Measurements from ENCODE around the gene ZNF263. TPM values are rescaled to one million over a fixed set of nuclear protein-coding genes. Genes with fewer than 3 reads are reported as not detected.

ZNF263 gene
- total and polyA plus RNA-seq, 9 of the 15 experiments (the other 6 are each of a cell fraction or from before 2014, with no cell fraction given): 4.6 to 48.3 (median 31.8) TPM

DNA sequence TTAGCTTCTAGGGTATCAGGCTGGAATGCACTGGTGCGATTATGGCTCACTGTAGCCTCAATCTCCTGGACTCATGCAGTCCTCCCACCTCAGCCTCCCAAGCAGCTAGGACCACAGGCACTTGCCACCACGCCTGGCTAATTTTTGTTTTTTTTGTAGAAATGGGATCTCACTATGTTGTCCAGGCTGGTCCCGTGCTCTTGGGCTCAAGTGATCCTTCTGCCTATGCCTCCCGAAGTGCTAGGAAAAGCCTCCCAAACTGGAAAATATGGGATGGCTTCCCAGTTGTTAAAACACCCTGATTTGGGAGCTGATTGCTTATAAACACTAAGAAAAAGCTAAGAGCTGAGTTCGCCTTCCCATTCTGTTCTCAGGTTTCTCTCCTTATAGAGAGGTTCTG lies 6.6 kb upstream of the ZNF263 start:
- H3K4me1 ChIP-seq (replicated peaks in 1 of 2; ENCODE audit: control insufficient read depth in 2 of 2, insufficient read depth in 2 of 2, low read length in 2 of 2): no peaks in the 10 kb centered on the region; a peak in 1 of 5 replicates
- no peaks in the 10 kb centered on the region for H3K79me2 ChIP-seq (ENCODE audit: control insufficient read depth, insufficient read depth, low read length)
- 8% methylated on average over 5 of the region's 5 CpGs for WGBS (ENCODE audit: insufficient coverage, low coverage, missing lambda C conversion rate)
- FAIRE-seq (no peak), DNase-seq (ENCODE audit: extremely low read depth in 1 of 4, low spot score in 3 of 4) (no peak), ATAC-seq (no peak)
- no peak overlapping the region for H3K27ac ChIP-seq (ENCODE audit: extremely low read depth, low read depth, low read length)
- H3K4me3 ChIP-seq: no peak overlapping the region
- no peaks in the 10 kb centered on the region for H4K20me1 ChIP-seq (replicated peaks; ENCODE audit: control insufficient read depth, insufficient read depth, low read length)
- no peaks in the 10 kb centered on the region for H3K9me3 ChIP-seq (replicated peaks; ENCODE audit: control insufficient read depth, insufficient read depth, low read depth, low read length)
- ChIA-PET CTCF (ENCODE audit: low intra/inter-chr PET ratio) (interaction anchor here (0.6 kb wide), 1 partner anchor 125 kb away, joined by 3 read pairs; no protein-coding TSS in a partner anchor), POLR2A (interaction anchor here (1.4 kb wide), 1 partner anchor 9 kb away, joined by 6 read pairs; no protein-coding TSS in a partner anchor)
- no peak overlapping the region for H3K4me2 ChIP-seq (ENCODE audit: insufficient read depth, low read length)
- H3K27me3 ChIP-seq (ENCODE audit: control insufficient read depth in 2 of 2, insufficient read depth in 2 of 2, low read length in 2 of 2): no peaks in the 10 kb centered on the region
- H3K9me1 ChIP-seq (ENCODE audit: control insufficient read depth, insufficient read depth, low read length): no peaks in the 10 kb centered on the region
- no peak overlapping the region for H3K9ac ChIP-seq (ENCODE audit: insufficient read depth in 1 of 2, low read depth in 2 of 2, low read length in 2 of 2)
- H2AFZ ChIP-seq (ENCODE audit: low read depth, low read length): no peak overlapping the region
- in situ Hi-C loops (cut with MboI): no loop called here
- TF ChIP-seq C11orf30 (IDR thresholded peaks at IDR 0.05; ENCODE audit: low read depth): no peak
- peak; percentile 77 for TF ChIP-seq ZNF121 (CRISPR knock-in tag; conservative IDR thresholded peaks at IDR 0.05)
- no peaks in the 10 kb centered on the region for H3K36me3 ChIP-seq (ENCODE audit: control insufficient read depth, insufficient read depth, low read length)
- no TSS peak for BruUV-seq (replicated peaks)
- intact Hi-C loops (cut with micrococcal nuclease): no loop called here

DNA sequence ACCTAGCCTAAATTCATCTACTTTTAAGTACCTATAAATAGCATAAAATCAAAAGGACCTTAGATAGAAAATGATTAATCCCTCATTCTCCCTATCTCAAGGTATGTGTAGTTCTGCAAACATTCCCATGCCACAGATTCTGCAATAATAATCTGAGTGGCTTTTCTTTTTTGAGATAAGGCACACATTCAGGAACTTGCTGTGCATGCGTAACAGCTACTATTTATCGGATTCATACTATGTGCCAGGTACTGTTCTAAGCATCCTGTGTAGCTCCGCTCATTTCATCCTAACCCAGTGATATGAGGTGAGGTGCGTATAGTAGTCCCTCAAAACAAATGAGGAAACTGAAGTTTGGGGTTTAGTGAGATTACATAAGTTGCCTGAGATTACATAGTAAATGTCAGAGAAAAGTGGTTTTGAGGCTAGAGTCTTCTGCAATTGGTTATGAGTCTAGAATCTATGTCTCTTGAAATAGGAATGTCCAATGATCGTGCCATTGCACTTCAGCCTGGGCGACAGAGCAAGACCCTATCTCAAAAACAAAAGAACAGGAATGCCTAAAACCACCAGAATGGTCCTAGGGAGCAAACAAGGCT lies 2.0 kb upstream of the ZNF263 start:
- no peak overlapping the region for H2AFZ ChIP-seq (ENCODE audit: low read depth, low read length)
- POLR2A ChIA-PET: no interaction called here
- TF ChIP-seq BRF1 (IDR thresholded peaks at IDR 0.05; ENCODE audit: borderline replicate concordance, extremely low read depth, insufficient read length): no peak
- TF ChIP-seq, protein P1, sequence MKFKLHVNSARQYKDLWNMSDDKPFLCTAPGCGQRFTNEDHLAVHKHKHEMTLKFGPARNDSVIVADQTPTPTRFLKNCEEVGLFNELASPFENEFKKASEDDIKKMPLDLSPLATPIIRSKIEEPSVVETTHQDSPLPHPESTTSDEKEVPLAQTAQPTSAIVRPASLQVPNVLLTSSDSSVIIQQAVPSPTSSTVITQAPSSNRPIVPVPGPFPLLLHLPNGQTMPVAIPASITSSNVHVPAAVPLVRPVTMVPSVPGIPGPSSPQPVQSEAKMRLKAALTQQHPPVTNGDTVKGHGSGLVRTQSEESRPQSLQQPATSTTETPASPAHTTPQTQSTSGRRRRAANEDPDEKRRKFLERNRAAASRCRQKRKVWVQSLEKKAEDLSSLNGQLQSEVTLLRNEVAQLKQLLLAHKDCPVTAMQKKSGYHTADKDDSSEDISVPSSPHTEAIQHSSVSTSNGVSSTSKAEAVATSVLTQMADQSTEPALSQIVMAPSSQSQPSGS (CRISPR knock-in tag; IDR thresholded peaks at IDR 0.05): no peak
- TF ChIP-seq MEF2D (tag; conservative IDR thresholded peaks at IDR 0.05; ENCODE audit: low read depth): no peak
- TF ChIP-seq ZNF76 (CRISPR knock-in tag; IDR thresholded peaks at IDR 0.05; ENCODE audit: borderline replicate concordance): no peak
- TF ChIP-seq PRMT5 (CRISPR knock-in tag; IDR thresholded peaks at IDR 0.05): no peak
- TF ChIP-seq, protein P2, sequence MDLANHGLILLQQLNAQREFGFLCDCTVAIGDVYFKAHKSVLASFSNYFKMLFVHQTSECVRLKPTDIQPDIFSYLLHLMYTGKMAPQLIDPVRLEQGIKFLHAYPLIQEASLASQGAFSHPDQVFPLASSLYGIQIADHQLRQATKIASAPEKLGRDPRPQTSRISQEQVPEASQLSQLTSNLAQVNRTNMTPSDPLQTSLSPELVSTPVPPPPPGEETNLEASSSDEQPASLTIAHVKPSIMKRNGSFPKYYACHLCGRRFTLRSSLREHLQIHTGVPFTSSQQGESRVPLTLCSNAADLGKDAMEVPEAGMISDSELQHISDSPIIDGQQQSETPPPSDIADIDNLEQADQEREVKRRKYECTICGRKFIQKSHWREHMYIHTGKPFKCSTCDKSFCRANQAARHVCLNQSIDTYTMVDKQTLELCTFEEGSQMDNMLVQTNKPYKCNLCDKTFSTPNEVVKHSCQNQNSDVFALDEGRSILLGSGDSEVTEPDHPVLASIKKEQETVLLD (IDR thresholded peaks at IDR 0.05): no peak
- no peak for TF ChIP-seq ZNF780A (CRISPR knock-in tag; IDR thresholded peaks at IDR 0.05)
- TF ChIP-seq, protein P3, sequence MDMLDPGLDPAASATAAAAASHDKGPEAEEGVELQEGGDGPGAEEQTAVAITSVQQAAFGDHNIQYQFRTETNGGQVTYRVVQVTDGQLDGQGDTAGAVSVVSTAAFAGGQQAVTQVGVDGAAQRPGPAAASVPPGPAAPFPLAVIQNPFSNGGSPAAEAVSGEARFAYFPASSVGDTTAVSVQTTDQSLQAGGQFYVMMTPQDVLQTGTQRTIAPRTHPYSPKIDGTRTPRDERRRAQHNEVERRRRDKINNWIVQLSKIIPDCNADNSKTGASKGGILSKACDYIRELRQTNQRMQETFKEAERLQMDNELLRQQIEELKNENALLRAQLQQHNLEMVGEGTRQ (CRISPR knock-in tag; IDR thresholded peaks at IDR 0.05): no peak
- TF ChIP-seq, protein P4, sequence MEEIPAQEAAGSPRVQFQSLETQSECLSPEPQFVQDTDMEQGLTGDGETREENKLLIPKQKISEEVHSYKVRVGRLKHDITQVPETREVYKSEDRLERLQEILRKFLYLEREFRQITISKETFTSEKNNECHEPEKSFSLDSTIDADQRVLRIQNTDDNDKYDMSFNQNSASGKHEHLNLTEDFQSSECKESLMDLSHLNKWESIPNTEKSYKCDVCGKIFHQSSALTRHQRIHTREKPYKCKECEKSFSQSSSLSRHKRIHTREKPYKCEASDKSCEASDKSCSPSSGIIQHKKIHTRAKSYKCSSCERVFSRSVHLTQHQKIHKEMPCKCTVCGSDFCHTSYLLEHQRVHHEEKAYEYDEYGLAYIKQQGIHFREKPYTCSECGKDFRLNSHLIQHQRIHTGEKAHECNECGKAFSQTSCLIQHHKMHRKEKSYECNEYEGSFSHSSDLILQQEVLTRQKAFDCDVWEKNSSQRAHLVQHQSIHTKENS (CRISPR knock-in tag; IDR thresholded peaks at IDR 0.05): no peak

More for the DNA sequence above, 2.0 kb upstream of the ZNF263 start:
- no TSS peak for BruUV-seq (replicated peaks)
- no peak for FAIRE-seq
- H3K9me3 ChIP-seq (replicated peaks; ENCODE audit: control insufficient read depth, insufficient read depth, low read depth, low read length): peaks cover 3% of the 10 kb centered on the region; the same call in 1 of the 2 replicates
- no peak for DNase-seq (ENCODE audit: extremely low read depth in 1 of 4, low spot score in 3 of 4)
- 90% methylated on average over 6 of the region's 6 CpGs for WGBS (ENCODE audit: insufficient coverage, low coverage, missing lambda C conversion rate)
- no peak overlapping the region for H3K4me2 ChIP-seq (ENCODE audit: insufficient read depth, low read length)
- ATAC-seq: no peak
- no peaks in the 10 kb centered on the region for H4K20me1 ChIP-seq (replicated peaks; ENCODE audit: control insufficient read depth, insufficient read depth, low read length)
- peaks cover 8 to 22% of the 10 kb centered on the region in 2 experiments; a peak in 4 of 5 replicates for H3K4me1 ChIP-seq (replicated peaks in 1 of 2; ENCODE audit: control insufficient read depth in 2 of 2, insufficient read depth in 2 of 2, low read length in 2 of 2)
- H3K9me1 ChIP-seq (ENCODE audit: control insufficient read depth, insufficient read depth, low read length): no peaks in the 10 kb centered on the region
- H3K4me3 ChIP-seq: no peak overlapping the region
- peaks cover 29% of the 10 kb centered on the region for H3K79me2 ChIP-seq (ENCODE audit: control insufficient read depth, insufficient read depth, low read length)
- in situ Hi-C loops (cut with MboI): no loop called here
- no peak overlapping the region for H3K9ac ChIP-seq (ENCODE audit: insufficient read depth in 1 of 2, low read depth in 2 of 2, low read length in 2 of 2)
- H3K36me3 ChIP-seq (ENCODE audit: control insufficient read depth, insufficient read depth, low read length): peaks cover 13% of the 10 kb centered on the region; the same call in 2 of the 3 replicates
- H3K27ac ChIP-seq (ENCODE audit: extremely low read depth, low read depth, low read length): no peak overlapping the region
- H3K27me3 ChIP-seq (ENCODE audit: control insufficient read depth in 2 of 2, insufficient read depth in 2 of 2, low read length in 2 of 2): no peaks in the 10 kb centered on the region
- CTCF ChIA-PET (ENCODE audit: low intra/inter-chr PET ratio): no interaction called here
- intact Hi-C loops (cut with micrococcal nuclease): no loop called here
